WI38 (cell line): Measurements from ENCODE around the gene PRSS36.
"Not testable (repeated sequence)": the region's sequence is repeated elsewhere in the genome, so short reads cannot be mapped to it uniquely, and the experiment has no call there.

Experiments
- H3K4me3 ChIP-seq: 2 replicates; pipeline ENCODE4 v1.5.1; 2011; ENCODE audit warnings: low read depth, mild to moderate bottlenecking, control low read depth, low read length
- CTCF ChIP-seq: IDR thresholded peaks from 2 replicates; pipeline ENCODE4 v1.5.1; 2012; ENCODE audit warnings: low read depth, mild to moderate bottlenecking, control low read depth, low read length

The PRSS36 gene

GRCh38 chr16:31149894-31150890, at the start of gene PRSS36:
TSS of gene PRSS36 (minus strand) at chr16:31150066. CDS start at chr16:31150035, 31 bp downstream.
- TF ChIP-seq CTCF: no peak
- no peak within 1 kb of the TSS for H3K4me3 ChIP-seq

GRCh38 chr16:31199430-31200041, 49.7 kb upstream of the PRSS36 start:
- H3K4me3 ChIP-seq: no peak overlapping the region
- TF ChIP-seq CTCF: no peak

GRCh38 chr16:31198207-31198882, 48.5 kb upstream of the PRSS36 start:
- H3K4me3 ChIP-seq: no peak overlapping the region
- no peak for TF ChIP-seq CTCF

- TF ChIP-seq CTCF: no peak
- H3K4me3 ChIP-seq: no peak overlapping the region
Observed at GRCh38 chr16:31196324-31197088, 46.6 kb upstream of the PRSS36 start.

GRCh38 chr16:31195861-31196260, 46.0 kb upstream of the PRSS36 start:
- not testable (repeated sequence) for H3K4me3 ChIP-seq

GRCh38 chr16:31194898-31195297, 45.0 kb upstream of the PRSS36 start:
- no peak for TF ChIP-seq CTCF

GRCh38 chr16:31193874-31194273, 44.0 kb upstream of the PRSS36 start:
- no peak for TF ChIP-seq CTCF
- H3K4me3 ChIP-seq: no peak overlapping the region

More at GRCh38 chr16:31194898-31195297, 45.0 kb upstream of the PRSS36 start:
- no peak overlapping the region for H3K4me3 ChIP-seq
